Stimulated activated CD8-positive, alpha-beta memory T cell treated with anti-CD3 and anti-CD28 coated beads, Interleukin-12 subunit alpha, Interleukin-12 subunit beta, amount 100 ng/mL, for 24 hours (primary cell): ENCODE data around the gene TIMP4.

Source experiments
- DNase-seq: peaks from one replicate; pipeline ENCODE4 v3.0.0-alpha.2; 2020; ENCODE audit errors: extremely low read depth

TIMP4 gene

DNA sequence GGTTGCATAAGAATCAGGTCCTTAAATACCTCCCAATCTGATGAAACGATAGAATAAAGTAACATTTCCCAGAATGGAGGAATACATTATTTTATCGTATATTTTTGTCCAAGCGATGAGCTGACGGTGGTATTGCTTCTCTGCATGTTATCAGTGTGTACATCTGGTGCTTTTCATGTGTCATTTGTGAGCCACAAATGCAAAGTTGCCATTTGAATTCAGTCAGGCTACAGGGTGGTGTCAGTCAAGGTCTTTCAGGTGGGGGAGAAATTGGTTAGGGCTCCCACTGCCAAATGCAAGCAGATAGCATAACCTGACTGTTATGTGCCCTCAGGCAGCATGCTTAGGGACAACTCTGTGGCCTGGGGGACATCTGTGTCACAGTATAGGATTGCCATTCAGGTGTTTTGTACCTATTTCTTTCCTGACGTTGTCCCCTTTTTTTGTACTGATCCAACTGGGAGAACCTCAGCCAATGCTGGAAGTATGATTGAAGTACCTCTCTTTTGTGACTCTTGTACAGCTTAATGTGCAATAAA is 26.5 kb upstream of the TIMP4 start:
- no peak for DNase-seq

DNA sequence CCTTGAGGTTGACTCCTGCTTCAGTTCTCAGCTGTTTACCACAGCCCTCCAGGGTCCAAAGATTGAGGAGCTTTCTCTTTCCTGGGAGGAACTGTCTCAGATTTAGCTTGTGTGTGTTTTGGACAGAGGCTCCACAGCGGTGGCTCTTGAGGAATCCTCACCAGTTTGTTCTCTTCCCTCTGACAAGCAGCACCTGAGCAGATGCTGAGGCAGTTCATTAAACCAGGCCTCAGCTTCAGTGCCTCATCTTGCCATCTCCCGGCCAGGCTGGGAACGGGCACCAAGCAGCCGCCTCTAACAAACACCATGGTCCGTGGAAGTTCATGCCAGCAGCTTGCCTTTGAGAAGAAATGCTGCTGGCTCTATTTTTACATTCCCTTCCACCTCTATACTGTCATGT is 25.8 kb upstream of the TIMP4 start:
- no peak for DNase-seq

- no peak for DNase-seq
Observed at GRCh38 chr3:12182687-12183441, 24.2 kb upstream of the TIMP4 start.

DNA sequence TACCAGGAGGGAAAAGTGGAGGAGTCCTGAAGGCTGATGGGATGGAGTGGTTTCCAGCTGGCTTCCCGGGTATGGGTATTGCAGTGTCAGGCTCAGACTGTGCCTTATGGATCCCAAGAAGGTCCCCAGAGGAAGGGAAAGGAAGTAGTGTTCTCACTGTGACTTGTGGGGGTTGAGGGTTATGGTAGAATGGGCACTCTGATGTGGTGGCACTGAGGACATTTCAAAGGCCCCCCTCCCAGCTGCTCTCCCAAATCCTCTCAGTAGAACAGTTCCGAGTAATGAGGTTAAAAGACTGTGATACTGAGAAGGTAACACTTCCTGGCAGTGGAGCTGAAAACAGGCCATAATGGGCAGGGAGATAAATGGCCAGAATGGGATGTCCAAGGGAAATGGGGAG is 23.1 kb upstream of the TIMP4 start:
- DNase-seq = no peak

GRCh38 chr3:12181301-12181700 is 22.6 kb upstream of the TIMP4 start:
- no peak for DNase-seq

DNA sequence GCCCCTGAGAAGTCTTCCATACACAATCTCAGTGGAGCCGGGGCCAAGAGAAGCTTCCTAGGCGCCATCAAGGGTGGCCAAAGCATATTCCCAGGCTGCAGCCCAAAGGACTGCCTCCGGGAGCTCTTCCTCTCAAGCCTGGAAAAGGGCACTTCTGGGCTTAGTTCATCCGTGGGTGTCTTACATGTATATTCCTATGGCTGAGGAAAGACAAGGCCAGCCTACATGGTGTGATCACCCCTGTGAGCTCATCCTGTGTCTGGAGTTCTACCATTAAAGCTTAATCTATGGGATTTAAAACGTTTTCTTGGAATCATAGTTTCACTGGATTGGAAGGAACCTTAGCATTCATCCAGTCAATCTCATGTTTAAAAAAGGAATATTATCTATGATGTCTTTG is 21.9 kb upstream of the TIMP4 start:
- no peak for DNase-seq

DNA sequence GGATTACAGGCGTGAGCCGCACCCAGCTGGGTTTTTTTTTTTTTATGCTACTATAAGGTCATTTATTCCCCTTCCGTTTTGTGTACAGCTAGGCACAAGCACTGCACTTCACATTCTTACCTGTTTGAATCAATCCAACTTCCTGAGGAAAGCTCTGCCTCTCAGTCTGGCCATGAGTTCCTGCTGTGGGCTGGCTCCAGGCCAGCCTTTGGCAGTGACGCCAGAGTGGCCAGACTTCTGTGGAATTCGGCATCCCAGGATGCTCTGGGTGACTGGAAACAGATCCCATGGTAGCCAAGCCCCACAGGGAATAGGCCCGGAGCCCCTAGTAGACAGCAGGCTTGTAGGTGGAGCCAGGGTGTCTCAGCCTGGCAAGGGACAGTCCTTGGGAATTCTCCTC is 21.5 kb upstream of the TIMP4 start:
- no peak for DNase-seq

DNA sequence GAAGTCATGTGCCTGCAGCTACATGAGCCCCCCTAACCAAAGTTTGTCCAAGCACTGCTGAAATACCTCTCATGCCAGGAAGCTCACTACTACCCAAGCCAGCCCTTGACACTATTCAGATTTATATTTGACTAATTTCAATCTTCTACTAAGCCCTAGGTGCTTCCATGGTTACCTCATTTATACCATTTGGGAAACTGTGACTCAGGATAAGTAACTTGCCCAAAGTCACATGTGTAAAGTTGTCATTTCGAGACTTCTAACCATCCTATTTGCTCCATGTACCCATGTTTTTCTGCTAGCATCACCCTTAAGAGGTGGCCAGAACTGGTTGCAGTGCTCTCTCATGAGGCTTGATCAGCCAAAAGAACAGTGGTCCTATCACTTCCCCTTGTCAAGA is 20.7 kb upstream of the TIMP4 start:
- no peak for DNase-seq

DNA sequence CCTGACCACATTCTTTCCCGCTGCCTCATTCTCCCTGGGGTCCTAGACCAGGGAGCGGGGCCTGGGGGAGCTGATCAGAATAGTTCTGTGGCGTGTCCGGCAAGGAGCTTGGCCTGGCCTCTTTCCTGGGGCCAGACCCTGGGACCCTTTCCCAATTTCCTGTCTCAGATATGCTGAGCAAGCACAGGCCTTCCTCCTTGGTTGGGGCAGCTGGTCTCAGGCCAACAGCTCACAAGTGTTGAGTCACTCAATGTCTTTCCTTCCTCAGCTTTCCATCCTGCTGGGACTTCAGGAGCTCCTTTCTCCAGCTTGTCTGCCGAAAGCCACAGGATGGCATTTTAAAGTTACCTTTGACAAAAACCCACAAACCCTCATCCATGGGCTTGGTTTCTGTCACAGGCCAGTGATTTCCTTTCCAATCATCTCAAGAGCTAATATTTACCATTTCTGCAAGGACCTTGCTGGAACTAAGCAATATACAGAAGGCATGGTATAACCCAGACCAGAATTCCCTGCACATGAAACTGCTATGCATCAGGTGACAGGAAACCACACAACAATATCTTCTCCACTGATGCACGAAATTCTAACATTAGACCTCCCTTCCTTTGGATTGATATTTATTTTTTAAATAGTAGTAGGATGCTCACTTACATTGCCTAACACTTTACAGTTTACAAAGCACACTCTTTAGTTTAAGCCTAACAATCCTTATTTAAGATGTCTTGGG is 19.5 kb upstream of the TIMP4 start:
- no peak for DNase-seq

DNA sequence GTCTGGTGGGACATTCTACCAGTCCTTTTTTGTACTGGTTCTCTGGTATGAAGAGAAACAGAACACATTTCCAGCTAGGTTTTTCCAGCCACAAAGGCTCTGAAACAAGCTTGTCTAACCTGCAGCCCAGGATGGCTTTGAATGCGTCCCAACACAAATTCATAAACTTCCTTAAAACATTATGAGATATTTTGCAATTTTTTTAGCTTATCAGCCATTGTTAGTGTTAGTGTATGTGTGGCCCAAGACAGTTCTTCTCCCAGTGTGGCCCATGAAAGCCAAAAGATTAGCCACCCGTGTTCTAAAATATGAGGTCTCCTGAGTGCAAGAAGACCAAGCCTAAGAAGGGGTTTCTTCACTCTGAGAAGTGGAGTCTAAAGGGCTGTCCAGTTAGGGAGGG is 18.4 kb upstream of the TIMP4 start:
- DNase-seq = no peak

- DNase-seq = no peak
Observed at GRCh38 chr3:12175844-12176453, 17.2 kb upstream of the TIMP4 start.

GRCh38 chr3:12175137-12175593 is 16.5 kb upstream of the TIMP4 start:
- no peak for DNase-seq

DNA sequence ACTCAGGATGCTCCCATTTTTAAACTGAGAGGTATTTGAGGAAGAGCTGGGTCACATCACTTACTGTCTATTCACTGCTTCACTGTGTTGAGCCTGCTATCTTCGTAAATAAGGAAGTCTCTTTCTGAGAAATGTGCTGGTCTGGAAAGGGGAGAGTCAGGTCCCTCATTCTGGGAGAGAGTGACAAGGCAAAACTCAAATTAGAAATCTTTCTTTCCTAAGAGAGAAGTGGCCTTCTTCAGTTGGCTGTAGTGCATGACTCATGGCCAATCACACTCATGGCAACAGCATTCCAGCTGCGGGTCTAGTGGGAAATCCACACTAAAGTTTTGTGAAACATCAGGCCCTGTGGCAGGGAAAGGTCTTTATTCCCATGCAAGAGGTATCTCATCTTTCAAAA is 11.5 kb upstream of the TIMP4 start:
- no peak for DNase-seq

GRCh38 chr3:12165909-12166308 is 7.2 kb upstream of the TIMP4 start:
- no peak for DNase-seq

DNA sequence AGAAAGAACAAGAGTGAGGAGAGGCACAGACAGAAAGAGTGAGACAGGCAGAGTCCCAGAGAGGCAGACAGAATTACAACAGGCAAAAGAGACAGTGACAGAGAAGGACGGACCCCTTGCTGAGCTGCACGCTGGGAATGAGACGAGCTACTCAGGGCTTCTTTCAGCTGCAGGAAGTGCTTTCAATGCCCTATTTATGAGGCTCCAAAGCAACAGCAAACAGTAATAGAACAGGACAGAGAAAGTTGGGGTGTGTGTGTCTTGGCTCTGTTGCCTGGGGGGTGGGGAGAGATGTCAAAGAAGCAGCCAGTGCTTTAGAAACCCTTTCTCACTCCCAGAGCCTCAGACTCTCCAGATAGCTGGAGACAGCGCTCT is 502 bp upstream of the TIMP4 start:
- no peak for DNase-seq

DNA sequence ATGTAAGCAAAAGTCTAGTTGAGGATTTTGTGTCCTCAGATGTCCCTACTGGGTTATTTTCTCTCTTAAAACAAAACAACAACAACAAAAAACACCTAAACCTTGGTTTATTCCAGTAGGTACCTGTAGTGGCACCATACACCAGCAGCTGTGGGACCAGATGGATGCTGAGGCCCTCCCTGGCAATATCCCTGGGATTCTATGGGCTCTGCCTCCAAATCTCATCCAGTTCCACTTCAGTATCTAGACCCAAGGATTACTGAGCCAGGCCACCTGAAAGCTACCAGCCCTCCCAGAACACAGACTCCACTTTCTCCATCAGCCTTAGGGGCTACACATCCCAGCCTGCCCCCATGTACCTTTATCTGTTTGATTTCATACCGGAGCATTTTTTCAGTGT is 1.7 kb downstream of the TIMP4 start:
- no peak for DNase-seq

GRCh38 chr3:12155828-12156227 is 2.9 kb downstream of the TIMP4 start:
- no peak for DNase-seq

DNA sequence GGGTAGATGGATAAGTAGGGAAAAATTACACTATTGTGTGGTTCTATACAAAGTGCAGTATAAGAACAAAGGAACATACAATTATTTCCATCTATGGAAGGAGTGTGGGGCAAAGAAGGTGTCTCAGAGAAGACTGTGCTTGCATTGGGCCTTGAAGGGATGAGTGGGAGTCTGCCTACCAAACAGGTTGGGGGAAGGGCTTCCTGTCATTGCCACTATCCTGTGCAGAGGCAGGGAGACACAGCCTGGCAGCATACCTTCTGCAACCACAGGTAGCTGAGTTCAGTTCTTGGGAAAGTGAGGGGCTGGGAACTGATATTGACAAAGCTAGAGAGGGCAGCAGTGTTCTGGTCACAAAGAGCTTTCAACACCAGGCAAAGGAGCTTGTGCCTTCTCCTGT is 3.4 kb downstream of the TIMP4 start:
- no peak for DNase-seq

- no peak for DNase-seq
Observed at GRCh38 chr3:12154151-12154550, 4.6 kb downstream of the TIMP4 start.

- no peak for DNase-seq
Observed at GRCh38 chr3:12150112-12150511, 8.6 kb downstream of the TIMP4 start.

DNA sequence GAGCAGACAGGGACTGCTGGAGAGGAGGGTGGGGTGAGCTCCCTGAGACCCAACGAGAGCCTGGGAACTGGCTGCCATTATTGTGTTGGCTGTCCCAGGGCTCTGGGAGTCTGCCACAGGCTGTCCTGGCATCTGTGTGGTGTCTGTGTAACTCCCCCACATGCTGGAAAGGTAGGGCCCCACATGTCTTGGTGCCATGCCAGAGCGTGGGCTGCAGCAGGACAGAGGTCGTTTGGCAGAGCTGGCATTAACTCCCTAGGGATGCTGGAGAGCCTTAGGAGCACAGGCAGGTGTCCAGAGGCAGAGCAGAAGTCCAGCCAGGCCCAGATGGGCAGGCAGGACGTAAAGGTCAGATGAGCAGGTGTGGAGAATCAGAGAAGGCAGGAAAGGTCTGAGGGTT is 9.7 kb downstream of the TIMP4 start:
- DNase-seq = no peak

DNA sequence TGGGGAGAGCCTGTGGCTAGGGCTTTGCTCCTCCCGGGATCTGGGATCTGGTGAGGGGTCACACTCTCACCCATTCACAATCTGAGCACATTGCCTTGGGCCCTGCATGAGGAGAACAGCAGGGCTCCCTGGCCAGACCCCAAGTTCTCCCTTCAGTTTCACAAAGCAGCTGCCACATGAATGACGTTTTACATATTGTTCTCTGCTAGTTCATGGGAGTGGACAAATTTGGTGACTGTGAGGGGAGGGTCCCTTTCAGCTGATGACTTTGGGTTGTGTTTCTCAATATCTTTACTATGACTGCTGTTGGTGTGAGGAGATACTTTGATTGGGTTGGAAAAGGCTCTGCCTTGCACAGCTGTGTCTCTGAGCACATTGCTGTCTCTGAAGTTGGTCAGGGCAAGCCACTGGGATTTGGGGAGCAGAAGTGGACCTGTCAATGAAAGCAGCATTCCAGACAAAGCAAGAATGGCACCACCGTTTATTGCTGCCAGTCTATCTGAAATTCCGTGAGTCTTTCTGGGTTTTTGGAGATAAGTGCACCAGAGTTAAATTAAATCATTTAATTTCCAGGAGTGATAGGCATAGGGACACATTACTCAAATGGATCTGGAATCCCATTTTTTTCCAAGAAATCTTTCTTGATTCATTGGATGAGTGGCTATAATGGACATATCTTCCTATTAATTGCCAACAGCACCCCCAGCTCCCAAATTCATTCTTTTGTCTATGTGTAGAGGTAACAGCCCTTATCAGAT is 10.3 kb downstream of the TIMP4 start:
- DNase-seq = no peak
